NCI-H1417 treated with DMSO at 0.1 percent for 48 hours (cell line): ENCODE measurements around the gene SALL1.

ENCODE experiments used
- DNase-seq: peaks from one replicate; lab custom pipeline; 2025; lab: John Stamatoyannopoulos, UW

Gene SALL1

DNA sequence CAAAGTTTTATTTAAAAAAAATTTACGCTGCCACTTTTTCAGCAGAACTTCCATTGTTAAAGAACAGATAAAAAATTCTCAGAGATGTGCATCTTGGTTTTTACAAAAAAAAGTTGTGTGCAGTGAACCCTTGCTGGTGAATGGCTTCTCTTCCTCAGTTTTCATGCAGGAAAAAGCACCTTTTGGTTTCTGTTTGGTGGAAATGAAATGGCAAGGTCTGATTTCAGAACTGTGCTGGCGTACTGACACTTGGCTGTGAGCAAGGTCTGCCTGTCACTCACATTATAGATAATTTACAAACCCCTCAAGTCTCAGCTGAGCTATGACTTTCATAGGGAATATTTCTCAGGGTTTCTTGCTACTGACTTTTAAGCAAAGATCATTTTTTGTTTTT lies 5.7 kb upstream of the SALL1 start:
- no peak for DNase-seq

DNA sequence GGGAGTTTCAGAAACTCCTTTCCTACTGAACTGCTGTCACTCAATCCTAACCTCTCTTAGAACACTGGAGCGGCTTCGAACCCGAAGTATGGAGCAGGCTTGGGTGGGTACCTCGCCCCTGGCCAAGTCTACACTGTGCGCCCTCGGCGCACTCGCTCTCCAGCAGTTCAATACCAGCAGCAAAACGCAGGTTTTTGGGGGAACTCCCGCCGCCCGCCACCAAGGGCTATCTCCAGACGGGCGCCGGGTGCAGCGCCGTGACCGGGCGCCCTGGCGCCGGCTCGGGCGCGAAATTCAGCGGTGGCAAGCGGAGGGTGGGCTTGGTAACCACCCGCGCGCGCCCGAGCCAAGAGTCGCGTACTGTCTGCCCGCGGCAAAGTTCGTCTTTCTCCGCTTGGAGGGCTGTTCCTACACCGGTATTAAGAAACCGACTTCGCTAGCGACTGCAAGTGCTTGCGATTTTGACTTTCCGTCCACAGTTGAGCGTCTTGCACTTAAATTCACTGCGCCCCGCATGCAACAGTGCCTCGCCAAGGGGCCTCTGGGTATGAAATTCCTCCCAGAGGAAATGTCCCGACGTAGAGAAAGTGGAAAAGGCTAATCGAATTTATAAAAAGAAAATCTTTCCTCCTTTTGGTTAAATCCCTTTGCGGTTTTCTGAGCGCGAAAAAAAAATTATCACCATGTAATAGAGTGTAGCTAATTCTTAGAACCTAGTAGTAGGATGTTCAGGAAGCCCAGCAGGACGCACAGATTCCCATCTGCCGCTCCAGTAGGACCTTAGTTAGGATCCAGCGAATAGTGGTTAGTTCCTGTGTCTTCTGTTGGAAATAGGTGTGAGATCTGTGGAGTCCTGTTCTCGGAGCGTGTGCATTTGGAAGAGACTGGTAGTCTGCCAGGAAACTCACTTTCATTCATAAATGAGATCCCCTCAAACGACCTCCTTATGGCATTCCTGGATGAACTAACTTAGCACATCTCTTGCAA lies 5.0 kb upstream of the SALL1 start:
- DNase-seq: no peak

DNA sequence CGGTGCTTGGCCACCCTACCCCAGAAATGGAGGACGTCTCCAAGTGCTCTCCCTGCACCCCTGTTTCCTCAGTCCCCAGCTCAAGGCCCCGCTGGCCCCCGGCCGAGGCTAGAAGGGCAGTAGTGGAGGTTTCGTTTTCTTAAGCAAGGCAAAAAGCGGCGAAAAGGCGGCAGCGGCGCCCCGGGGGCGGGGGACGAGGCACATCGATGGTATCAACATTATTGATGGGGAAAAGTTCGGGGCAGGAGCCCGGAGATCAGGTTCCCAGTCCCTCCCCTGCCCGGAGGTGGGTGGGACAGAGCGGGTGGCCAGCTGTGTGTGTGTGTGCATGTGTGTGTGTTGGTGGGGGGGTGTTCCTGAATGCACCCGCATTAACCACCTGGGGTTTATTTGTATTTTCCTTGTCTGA lies 4.1 kb upstream of the SALL1 start:
- no peak for DNase-seq

DNA sequence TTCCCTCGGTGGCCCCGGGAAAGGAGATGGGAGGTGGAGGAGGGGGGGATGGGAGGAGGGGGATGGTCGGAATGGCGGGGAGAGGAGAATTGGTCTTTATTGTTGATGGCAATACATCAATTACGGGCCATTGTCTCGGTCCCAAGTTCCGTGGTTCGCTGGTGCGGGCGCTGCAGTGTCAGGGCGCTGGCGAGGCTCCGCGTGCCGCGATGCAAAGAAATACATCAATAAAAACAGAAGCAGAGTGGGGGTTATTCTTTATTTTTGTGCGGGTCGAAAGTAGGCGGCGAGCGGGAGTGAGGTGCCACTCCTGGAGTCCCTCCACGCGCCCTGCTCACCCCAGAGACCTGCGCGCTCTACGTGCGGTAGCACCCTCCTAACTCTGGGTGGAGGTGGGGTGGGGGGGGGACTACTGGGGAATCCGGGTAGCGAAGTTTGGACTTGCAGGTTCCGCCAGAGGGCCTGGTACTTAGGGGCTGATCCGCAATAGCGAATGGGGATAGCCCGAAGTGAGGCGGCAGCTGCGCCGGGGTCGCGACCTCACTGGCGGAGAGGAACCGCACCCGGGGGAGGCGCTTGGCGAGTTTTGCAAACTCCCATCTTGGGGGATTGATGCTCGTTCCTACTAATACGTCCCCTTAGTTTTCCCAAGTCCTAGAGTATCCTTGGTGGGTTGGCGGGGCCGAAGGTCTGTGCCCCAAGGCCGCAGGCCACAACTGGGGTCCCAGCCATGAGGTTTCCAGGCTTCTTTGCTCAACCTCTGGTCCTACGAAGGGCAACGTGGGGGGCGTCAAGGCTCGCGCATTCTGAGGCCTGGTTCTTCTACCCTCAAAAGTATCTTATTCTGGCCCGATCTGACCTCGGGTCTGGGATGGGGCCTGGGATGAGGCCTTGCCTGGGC lies 3.5 kb upstream of the SALL1 start:
- no peak for DNase-seq

DNA sequence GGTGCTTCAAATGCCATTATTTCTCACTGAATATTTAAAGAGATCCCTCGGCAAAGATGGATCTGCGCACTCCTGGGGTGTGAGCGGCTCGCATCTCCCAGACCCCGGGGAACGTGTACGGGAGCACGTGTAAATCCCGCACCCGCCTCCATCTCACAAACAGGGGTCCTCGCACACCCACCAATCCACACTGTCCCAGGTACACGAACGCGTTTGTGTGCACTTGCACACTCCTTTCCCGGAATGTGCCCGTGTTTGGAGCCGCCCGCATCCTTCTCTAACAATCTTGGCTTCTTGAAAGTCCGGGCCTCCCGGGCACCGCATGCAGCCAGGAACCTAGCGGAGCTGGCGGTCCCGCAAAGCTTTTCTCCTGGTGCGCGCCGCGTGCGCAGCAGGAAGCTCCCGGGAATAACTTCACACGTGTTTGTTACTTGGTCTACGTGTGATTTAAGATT lies 2.5 kb upstream of the SALL1 start:
- no peak for DNase-seq

DNA sequence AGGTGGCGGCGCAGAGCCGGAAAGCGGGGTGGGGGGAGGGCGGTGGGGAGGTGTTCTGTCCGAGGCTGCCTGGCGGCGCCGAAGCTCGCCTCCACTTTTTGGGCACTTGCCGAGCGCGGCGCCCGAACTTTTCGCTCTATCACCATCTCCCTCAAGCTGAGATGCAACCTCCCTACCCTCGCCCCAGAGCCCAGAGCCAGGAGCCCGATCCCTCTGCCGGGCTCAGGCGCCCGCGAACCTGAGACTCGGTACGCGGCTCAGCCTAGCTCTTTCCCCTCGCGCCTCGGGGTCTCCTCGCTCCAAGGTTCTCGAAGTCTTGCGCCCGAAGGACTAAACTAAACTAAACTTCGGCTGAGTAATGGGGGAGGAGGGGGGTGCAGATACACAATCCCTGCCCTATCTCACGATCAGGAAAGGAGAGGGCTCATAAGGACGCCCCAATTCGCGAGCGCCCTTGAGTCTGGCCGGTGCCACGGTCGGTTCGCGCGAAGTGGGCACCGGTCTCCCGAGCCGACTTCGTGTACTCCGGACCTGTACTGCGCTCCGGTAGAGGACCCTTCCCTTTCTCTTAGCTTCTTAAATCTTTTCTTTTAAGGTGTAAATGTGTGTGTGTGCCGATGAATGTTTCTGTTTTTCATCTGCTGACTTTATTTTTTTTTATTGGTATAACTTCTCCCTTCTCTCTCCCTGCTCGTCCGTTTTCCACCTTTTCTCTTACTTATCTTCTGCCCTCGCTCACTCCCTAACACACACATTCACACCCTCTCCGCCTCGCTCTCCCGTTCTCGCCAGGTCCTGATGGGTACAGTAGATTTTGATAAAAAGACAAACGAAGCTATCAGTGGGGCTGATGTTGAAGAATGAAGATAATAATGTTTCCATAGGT lies 1.9 kb upstream of the SALL1 start:
- DNase-seq: no peak

DNA sequence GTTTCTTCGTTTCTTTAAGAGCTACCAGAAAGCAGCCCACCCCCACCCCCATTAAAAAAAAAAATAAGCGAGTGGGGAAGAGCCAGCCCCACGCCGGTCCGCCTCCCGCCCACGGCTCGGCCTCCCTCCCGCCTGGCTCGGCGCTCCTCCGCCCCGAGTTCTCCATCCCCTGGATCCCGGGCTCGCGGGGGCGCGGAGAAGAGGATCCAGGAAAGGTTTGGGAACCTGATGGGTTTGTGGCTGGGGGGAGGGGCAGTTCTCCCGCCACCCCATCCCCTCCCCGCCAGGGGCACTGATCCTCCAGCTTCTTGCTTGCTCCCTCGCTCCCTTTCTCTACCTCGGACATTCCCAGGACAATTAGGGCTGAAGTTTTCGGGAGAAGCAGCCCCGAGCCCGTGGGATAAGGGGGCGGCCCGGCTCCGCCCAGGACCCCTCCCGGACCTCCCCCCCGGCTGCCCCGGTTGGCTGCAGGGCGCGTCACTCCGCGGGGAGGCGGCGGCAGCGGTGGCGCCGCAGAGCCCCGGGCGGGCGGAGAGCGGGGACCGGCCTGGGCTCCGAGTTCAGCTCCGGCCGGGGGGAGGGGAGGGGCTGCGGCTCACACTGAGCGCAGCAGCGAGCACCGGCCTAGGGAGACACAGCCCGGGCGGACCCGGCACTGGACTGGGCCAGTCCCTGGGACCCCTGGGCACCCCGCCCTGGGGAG lies 1.0 kb upstream of the SALL1 start:
- DNase-seq: no peak

DNA sequence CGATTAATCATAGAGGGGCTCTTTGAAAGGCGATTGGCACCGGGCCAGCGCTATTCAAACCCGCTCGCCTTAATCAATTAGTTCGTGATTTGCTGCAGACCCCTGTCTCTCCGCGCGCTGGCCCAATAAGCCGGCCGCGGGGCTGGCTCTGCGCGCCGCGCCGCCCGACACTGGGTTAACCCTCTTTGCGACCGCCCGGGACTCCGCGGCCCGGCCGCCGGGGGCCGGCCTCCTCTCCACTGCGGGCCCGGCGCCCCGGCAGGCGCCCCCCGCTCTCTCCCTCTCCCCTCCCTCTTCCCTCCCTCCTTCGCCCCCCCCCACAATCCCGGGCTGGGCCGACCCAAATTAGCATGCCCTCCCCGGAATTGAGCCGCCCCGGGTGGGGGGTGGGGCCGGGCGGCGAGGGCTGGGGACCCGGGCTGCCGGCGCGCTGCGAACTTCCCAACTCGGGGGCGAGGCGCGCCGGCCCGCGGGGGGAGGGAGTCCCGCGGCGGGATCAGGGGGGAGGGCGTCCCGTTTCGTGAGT lies 428 bp upstream of the SALL1 start:
- DNase-seq: no peak

DNA sequence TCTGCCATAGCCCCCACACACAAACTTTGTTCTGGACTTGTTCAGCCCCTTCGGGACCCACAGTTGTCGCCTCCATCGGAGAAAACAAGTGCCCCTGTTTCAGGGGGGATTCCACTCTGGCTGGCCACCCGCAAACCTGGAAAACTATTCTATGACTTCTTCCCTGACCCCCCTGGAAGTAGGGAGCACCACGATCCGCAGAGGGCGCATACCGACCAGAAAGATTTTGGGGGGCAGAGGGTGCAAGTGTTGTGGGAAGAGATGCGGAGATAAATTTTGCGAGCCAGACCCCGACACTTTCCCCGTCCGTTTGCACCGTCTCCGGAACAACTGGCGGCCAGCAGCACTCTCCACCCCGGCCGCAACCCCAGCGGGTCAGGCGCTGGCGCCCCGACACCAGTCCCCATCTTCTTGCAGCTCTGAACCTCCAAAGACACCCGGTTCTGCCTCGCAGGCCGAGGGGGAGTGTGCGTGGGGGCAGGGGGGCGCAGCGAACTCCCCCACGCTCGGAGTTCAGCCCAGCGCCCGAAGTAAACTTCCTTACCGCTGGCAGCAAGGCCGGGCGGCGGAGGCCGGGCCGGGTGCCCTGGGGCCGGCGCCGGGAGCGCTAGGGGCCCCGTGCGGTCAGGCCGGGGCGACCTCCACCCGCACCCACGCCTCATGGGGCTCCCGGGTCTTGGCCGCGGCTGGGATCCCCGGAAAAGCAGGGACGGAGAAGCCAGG lies 744 bp downstream of the SALL1 start:
- DNase-seq: no peak

DNA sequence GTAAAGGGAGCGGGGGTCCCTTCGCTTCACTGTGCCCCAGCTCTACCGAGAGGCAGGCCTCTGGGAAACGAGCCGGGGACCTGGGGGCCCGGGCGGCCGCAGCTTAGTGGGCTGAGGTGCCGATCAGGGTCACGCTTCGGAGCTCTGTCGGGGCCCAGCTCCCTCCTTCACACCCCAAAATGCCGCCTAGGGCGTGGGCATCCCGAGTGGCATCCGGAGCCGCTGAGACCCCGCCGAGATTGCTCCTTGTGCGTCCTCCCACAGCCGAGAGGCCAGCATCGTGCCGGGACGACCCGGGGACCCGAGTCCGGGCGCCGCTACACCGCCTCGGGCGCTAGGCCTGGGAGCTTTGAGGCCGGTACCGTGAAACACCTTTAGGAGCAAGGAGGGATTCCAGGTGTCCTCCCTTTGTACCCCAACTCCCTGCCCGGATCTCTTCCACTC lies 1.3 kb downstream of the SALL1 start:
- no peak for DNase-seq

DNA sequence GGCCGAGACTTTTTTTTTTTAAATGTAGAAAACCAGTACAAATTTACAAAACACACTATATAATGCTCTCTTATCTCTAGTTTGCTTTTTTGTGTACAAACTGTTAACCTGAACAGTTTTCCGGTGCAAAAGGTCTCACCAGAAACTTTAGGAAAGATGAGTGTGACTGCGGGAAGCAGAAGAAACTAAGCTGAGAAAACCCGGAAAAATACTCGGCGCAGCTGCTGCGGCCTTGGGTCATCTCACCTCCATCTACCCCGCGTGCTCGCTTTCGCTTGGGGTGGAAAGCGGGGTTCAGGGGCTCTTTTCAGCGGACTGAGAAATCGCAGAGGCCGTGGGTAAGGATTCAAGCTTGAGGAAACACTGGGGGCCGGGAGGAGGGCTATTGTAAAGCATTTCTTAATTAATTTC lies 1.8 kb downstream of the SALL1 start:
- DNase-seq: no peak

DNA sequence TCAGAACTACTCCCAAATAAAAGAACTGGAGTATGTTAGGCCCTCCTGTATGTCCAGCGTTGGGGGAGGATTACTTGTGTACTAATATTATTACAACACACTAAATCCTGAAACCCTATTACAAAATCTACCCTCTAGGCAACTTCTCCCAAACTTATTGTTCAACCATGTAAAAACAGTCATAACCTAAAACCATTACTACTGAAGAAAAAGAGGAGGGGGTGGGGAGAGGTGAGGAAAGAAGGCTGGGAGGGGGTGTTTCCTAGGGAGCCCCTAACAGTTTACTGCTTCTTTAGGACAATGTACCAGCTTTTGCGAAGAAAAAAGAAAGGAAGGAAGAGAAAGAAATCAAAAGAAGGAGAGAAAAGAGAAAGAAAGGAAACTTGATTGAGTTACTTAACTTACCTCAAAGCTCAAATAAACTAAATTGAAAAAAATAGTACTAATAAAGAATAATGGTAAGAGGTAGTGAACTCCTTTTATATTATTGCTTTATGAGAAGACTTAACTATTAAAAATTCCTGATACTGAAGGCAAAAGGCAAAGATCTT lies 2.3 kb downstream of the SALL1 start:
- no peak for DNase-seq

DNA sequence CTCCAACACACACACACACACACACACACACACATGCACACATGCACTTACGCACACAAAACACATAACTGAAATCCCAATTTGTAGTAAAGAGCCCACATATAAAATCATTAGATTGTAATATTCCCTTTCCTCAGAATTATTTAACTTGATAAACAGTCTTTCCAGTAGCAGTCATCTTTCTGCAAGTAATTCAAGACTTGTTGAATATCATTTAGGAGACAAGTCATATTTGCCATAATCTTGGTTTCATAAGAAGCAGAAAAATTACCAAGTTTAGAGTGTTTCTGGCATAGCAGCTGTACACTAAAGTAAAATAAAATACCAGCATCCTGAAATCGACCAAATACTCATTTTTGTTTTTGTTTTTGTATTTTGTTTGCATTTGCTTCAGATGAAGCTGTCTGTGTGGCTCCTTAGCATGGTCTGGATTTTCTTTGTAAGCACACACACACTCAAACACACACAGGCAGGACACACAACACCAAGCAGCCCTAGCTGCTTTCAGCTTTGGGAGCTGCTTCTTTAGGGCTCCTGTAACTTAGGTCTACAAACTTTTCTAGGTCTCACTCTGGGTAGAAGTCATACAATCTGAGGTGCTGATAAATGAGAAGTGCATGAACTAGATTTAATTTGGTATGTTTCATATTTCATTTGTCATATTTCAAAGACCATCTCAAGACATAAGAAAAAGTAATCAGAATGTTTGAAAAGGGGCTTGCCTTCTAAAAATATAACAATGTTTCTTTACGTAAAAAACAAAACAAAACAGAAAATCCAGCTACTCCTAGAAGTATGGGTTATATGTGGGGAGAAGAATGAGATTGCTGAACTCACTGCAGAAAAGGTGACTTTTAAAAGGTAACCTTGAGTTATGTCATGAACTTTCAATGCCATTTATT lies 3.0 kb downstream of the SALL1 start:
- no peak for DNase-seq

DNA sequence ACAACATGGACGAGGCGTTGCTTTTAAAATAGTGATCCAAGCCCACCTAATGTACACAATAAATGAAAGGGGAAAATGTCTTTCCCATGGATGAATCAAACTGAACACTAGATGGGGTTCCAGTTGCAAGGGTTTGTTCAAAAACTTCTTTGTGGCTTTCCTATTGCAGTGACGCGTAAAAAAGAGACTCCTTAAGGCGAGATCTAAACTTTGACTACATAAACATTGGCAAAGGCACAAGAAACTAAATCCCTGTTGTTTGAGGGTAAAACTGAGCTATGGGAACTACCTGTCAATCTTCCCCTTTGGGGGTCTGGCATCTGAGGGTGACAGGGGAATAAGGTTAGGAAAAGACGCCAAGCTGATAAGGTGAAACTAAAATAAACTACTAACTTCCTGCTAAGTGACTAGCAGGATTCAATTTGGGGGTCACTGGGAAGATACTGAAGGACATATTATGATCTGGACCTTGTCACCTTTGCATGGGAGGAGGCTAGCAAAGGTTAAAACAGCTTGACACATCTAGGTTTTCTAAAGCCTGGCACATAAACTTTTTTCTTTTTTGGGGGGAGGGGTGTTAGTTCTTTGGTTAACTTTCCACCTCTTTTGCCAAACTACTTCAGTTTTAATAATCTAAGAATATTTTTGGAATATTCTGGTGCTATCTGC lies 4.7 kb downstream of the SALL1 start:
- DNase-seq: no peak

DNA sequence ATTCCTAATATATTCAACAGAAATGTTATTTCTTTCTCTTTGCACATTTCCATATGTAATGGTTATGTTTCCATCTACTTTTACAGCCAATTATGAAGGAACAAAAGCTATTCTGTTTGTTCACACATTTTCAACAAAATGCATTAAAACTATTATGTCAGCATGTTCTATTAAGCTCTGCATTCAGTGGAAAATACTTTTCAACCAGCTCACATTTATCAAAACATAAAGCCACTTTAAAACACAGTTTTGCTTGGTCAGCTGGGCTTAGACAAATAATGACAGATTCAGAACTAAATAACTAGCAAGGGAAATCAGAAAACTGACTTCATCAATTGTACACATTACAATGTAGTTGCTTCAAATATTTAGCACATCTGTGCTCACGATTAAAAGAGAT lies 6.9 kb downstream of the SALL1 start:
- no peak for DNase-seq

DNA sequence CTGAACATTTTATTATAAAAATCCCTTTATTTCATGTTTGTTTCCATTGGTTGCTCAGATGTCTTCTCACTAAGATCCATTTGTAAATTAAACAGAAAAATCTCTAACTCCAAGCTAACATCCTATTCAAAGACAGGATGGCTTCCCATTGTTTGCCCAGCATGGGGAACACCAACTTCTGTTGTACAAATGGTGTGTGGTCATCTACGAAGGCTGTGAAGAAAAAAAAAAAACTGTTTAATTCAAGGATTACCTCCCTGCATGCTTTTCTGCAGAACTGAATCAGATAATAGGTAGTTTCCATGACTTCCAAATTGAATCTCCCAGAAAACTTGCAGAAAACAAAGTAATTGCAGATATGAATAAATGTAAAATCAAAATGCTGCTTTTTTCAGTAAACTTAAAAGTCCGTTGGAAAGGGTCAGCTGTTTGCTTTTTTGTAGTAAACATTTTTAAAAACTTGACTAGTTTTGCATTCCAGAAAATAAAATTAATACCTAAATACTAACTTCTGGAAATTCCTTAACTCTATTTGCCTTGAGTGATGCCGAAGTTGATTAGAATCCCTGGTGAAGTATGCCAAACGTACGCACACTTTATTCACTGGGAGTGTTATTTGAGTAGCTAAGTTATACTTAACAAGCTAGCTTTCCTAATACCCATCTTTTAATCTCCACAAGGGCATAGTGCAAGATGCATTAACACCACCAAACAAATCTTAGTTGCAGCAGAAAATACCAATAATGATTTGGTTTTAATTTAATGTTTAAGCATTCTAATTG lies 7.7 kb downstream of the SALL1 start:
- no peak for DNase-seq

DNA sequence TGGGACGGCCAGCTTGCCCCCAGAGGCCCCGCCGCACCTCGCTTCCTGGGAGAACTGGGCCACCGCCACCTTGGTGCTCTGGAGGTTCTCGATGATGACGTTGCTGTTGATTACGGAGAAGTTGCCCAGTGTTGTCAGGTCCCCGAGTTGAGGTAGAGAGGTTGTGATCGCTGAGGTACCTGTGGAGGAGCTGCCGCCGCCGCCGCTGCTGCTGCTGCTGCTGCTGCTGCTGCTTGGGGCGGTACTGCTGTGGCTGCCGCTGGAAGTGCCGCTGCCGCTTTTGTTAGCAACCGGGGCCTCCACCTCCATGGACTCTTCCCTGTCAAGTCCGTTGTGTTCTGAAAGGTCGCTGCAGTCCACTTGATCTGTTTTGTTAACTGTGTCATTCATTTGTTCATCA lies 9.5 kb downstream of the SALL1 start:
- DNase-seq: no peak
